HG03095 (cell line): ENCODE data around the gene OTOG.

Experiments
- ATAC-seq: cut with Tn5 transposase; IDR thresholded peaks from one replicate; pipeline ENCODE4 v1.9.1; 2021; ENCODE audit warnings: moderate library complexity; ENCODE audit not compliant: unreplicated experiment

The OTOG gene

GRCh38 chr11:17691976-17692375 lies 144.9 kb downstream of the OTOG start:
- ATAC-seq: no peak

DNA sequence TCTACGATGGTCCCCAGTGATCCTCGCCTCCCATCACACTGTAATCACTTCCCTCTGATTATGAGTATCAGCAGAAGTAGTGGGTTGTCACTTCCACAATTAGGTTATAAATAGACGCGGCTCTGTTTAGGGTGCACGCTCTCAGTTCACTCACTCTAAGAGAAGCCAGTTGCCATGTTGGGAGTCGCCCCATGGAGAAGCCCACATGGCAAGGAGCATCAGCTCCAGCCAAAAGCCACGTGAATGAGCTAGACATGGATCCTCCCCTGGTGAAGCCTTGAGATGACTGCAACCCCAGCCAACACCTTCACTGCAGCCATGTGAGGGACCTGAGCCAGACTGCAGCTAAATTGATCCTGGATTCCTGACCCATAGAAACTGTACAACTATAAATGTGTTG lies 145.9 kb downstream of the OTOG start:
- no peak for ATAC-seq

GRCh38 chr11:17693531-17693930 lies 146.5 kb downstream of the OTOG start:
- ATAC-seq: no peak

DNA sequence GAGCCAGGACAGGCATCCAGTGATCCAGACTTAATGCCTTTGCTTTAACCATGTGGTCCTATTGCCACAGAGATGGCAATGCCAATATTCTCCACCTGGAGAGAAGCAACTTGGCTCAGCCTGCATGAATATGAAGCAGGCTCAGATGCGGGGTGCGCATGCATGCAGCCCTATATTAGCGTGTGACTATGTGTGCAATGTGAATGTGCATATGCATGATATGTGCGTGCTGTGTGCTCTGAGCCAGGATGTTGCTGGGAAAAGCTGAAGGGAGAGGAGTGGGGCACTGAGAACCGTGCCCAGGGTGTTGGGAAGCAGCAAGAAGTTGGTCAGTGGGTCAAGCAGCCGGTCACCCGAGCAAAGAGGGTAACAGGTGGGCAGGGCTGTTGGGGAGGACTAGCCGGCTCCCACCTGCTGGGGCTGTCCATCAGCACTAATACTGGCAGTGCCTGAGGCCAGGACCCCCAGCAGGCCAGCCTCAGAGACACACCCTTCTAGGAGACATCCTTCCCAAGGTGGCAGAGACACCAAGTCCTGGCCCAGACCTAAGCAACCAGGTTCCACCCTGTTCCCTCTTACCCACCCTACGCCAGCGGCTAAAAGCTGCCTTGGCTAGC lies 147.5 kb downstream of the OTOG start:
- ATAC-seq: no peak

DNA sequence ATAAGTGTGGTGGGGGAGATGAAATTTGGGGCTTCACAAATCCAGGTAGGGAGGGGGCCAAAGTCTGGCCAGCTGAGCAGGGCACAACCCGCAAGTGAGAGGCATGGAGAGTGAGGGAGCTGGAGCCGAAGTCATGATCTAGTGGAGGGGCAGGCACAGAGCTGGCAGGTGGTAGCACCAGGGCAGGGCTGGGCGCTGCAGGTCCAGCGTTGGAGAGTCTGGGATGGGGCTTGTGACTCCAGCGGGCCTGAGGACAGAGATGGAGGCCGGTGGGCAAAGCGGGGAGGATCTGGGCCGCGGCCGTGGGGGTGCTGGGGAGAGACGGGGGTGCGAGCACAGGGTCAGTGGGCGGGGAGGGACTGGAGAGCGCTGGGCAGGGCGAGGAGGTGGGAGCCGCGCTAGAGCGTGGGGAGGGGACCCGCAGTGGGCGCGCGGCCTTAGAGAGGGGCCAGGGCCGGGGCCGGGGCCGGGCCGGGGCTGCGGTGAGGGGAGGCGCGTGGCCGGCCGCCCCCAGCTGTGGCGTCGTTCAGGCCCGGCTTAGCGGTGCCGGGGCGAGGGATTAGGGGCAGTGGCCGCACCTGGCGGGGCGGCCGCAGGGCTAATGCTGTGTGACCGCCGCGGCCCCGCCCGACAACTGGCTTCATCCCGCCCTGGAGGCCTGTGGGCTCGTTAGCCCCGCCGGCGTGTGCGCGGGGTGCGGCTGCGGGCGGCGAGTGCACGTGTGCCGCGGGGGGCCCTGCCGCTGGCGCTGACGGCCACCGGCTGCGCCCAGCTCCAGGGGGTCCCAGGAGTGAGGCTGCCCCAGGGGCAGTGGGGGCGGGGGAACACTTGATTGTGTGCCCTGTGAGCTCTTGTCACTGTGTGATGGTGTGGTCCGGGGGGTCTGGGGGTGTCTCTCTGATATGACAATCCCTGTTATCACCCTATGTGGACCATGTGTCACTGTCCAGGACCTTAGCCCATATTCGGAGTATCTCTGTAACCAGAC lies 148.7 kb downstream of the OTOG start:
- ATAC-seq: no peak

DNA sequence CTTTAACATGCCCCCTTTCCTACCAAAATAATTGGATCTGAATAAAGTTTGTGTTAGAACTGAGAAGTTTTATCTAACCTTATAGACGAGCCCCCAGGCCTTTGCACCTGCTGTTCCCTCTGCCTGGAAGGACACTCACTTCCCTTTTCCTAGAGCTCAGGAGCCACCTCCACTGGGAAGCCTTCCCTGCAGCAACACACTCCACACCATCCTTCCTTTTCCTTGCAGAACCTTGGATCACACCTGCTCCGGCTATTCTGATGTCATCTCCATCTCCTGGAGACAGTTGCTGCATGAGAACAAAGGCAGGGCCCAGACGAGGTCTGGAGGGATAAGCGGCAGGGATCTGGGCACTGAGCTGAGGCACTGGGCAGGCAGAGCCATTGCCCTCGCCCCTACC lies 149.7 kb downstream of the OTOG start:
- no peak for ATAC-seq
